HG03060 (cell line): ENCODE data around the gene PTPRK.

Source experiments
- ATAC-seq: cut with Tn5 transposase; IDR thresholded peaks from one replicate; pipeline ENCODE4 v1.9.1; 2021; ENCODE audit warnings: low read depth, moderate number of reproducible peaks; ENCODE audit not compliant: unreplicated experiment

PTPRK gene

GRCh38 chr6:128310451-128310850, 209.9 kb downstream of the PTPRK start:
- no peak for ATAC-seq

- ATAC-seq, result no peak
Measured at GRCh38 chr6:128307671-128308070, 212.7 kb downstream of the PTPRK start.

- no peak for ATAC-seq
Measured at GRCh38 chr6:128305976-128306375, 214.4 kb downstream of the PTPRK start.

- no peak for ATAC-seq
Measured at GRCh38 chr6:128305228-128305627, 215.2 kb downstream of the PTPRK start.

- ATAC-seq, result no peak
Measured at GRCh38 chr6:128303870-128304269, 216.5 kb downstream of the PTPRK start.

- no peak for ATAC-seq
Measured at GRCh38 chr6:128302942-128303341, 217.5 kb downstream of the PTPRK start.

GRCh38 chr6:128295670-128296069, 224.7 kb downstream of the PTPRK start:
- no peak for ATAC-seq

- ATAC-seq, result no peak
Measured at GRCh38 chr6:128290221-128290620, 230.2 kb downstream of the PTPRK start.

- no peak for ATAC-seq
Measured at GRCh38 chr6:128284128-128284527, 236.3 kb downstream of the PTPRK start.

- no peak for ATAC-seq
Measured at GRCh38 chr6:128282961-128283360, 237.4 kb downstream of the PTPRK start.

- ATAC-seq, result no peak
Measured at GRCh38 chr6:128280960-128281359, 239.4 kb downstream of the PTPRK start.

- ATAC-seq, result no peak
Measured at GRCh38 chr6:128280066-128280465, 240.3 kb downstream of the PTPRK start.

GRCh38 chr6:128278836-128279235, 241.6 kb downstream of the PTPRK start:
- ATAC-seq, result no peak

- no peak for ATAC-seq
Measured at GRCh38 chr6:128277379-128277778, 243.0 kb downstream of the PTPRK start.

- ATAC-seq, result no peak
Measured at GRCh38 chr6:128276311-128276710, 244.1 kb downstream of the PTPRK start.

- no peak for ATAC-seq
Measured at GRCh38 chr6:128275681-128276080, 244.7 kb downstream of the PTPRK start.

- no peak for ATAC-seq
Measured at GRCh38 chr6:128275030-128275429, 245.4 kb downstream of the PTPRK start.

- no peak for ATAC-seq
Measured at GRCh38 chr6:128271527-128271926, 248.9 kb downstream of the PTPRK start.

- no peak for ATAC-seq
Measured at GRCh38 chr6:128271011-128271410, 249.4 kb downstream of the PTPRK start.

GRCh38 chr6:128266946-128267345, 253.5 kb downstream of the PTPRK start:
- no peak for ATAC-seq

- ATAC-seq, result no peak
Measured at GRCh38 chr6:128265706-128266105, 254.7 kb downstream of the PTPRK start.

- no peak for ATAC-seq
Measured at GRCh38 chr6:128259730-128260685, 260.4 kb downstream of the PTPRK start.
